AG09309 (cell line): ENCODE data around the gene ANKRD33B.

Experiments
- DNase-seq: peaks from one replicate; pipeline ENCODE4 v3.0.0-alpha.2; 2010; ENCODE audit warnings: low read depth
- H3K4me3 ChIP-seq: 2 replicates; pipeline ENCODE4 v1.5.1; 2011; ENCODE audit warnings: mild to moderate bottlenecking, low read depth, low read length, moderate library complexity; ENCODE audit not compliant: control insufficient read depth
- CTCF ChIP-seq: IDR thresholded peaks from 2 replicates; pipeline ENCODE4 v1.5.1; 2011; ENCODE audit warnings: mild to moderate bottlenecking, low read depth, low read length, inconsistent platforms; ENCODE audit not compliant: insufficient read depth, control insufficient read depth; ENCODE audit errors: missing control alignments

Gene ANKRD33B

DNA sequence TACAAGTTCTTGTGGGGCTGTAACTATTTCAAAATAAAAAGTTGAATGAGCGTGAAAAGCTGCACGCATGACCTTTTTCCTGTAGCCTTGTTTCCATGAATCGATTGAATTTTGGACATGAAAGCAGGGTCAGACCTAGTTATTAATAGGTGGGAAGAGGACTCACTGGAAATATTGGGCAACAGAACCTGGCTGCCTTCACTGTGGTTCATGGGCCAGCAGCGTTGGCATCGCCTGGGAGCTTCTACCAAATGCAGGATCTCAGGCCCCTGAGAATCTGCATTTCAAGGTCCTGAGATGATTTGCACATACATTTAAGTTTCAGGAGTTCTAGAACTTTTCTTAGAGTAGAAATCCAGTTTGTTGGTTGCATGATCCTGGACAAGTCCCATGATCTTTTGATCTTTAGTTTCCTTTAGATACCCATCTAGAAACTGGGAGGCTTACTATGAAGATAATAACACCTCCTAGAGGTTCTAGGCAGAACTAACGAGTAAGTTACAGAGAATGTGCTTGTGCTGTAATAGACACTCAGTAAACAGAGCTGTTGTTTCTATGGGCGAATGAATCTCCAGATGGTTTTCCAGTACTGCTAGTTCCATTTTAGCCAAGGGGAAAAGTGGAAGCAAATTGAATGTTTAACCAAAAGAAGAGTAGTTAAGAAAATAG lies 12.4 kb downstream of the ANKRD33B start:
- TF ChIP-seq CTCF = no peak
- H3K4me3 ChIP-seq = no peak overlapping the region
- DNase-seq = no peak

DNA sequence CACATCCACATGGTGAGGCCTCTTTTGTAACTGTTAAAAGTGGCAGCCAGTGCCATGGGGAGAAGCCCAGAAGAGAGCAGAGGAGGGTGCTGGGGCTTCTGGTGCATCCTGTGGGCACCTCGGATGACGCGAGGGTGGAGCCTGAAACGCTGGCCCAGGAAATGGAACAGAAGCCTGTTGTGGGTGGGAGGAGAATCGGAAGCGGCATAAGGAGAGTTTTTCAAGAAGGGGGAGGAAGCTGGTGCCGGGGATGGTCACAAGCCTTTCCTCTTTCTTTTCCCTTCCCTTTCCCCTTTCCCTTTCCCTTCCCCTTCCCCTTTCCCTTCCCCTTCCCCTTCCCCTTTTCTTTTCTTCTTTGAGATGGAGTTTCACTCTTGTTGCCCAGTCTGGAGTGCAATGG lies 12.9 kb downstream of the ANKRD33B start:
- no peak overlapping the region for H3K4me3 ChIP-seq
- no peak for TF ChIP-seq CTCF
- no peak for DNase-seq

- H3K4me3 ChIP-seq = no peak overlapping the region
- TF ChIP-seq CTCF = no peak
- DNase-seq = no peak
These were observed 13.8 kb downstream of the ANKRD33B start for GRCh38 chr5:10577371-10578292.

DNA sequence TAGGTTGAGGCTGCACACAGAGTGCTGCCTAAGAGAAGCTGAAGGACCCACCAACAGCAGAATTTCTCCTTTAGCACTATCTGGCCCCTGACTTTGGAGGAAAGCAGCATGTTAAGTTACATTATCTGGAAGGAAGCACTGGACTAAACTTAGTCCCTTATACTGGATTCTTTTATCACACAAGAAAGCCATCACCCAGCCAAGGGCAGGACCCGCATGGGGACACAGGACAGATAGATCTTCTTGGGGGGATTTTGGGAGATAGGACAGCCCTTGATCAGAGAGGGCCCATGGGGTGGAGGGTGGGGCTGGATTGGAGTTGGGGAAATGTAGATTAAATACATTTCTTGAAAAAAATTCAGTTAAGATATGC lies 14.4 kb downstream of the ANKRD33B start:
- no peak for DNase-seq
- H3K4me3 ChIP-seq = no peak overlapping the region
- no peak for TF ChIP-seq CTCF

DNA sequence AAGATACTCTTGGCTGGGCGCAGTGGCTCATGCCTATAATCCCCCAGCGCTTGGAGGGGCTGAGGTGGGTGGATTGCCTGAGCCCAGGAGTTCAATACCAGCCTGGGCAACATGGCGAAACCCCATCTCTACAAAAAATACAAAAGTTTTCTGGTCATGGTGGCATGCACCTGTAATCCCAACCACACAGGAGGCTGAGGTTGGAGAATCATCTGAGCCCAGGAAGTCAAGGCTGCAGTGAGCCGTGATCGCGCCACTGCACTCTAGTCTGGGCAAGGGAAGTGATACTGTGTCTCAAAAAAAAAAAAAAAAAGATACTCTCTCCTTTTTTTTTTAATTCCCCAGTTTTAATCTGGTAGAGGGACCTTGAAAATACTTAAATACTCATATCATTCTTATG lies 15.0 kb downstream of the ANKRD33B start:
- H3K4me3 ChIP-seq = no peak overlapping the region
- DNase-seq = no peak

More for the DNA sequence above, 15.0 kb downstream of the ANKRD33B start:
- no peak for TF ChIP-seq CTCF
